Activated CD8-positive, alpha-beta T cell treated with anti-CD3 and anti-CD28 coated beads for 36 hours (primary cell): ENCODE measurements around the gene CYB561D2. TPM values are rescaled to one million over a fixed set of nuclear protein-coding genes. Genes with fewer than 3 reads are reported as not detected.

Experiments
- ATAC-seq: fragments of 200-7000 bp; cut with Tn5 transposase; one replicate; pipeline ENCODE4 v1.10.0; 2021; ENCODE audit warnings: mild to moderate bottlenecking, moderate library complexity
- CTCF ChIA-PET: fragments of 350-600 bp; sonication (Branson Sonifier 250); formaldehyde crosslinking; loops from one replicate; lab custom pipeline; 2021; ENCODE audit warnings: antibody characterized with exemption; lab: Charles Lee
- POLR2A ChIA-PET: fragments of 350-600 bp; sonication (Branson Sonifier 250); formaldehyde crosslinking; loops from one replicate; lab custom pipeline; 2021; ENCODE audit warnings: antibody characterized with exemption; lab: Charles Lee
- DNase-seq: peaks from one replicate; pipeline ENCODE4 v3.0.0-alpha.2; 2020
- H3K27ac Mint-ChIP-seq: one replicate; pipeline ENCODE4 v1.8.0; 2021; ENCODE audit warnings: mild to moderate bottlenecking, mixed read lengths
- H3K27me3 Mint-ChIP-seq: one replicate; pipeline ENCODE4 v1.8.0; 2021; ENCODE audit warnings: mixed read lengths
- H3K36me3 Mint-ChIP-seq: one replicate; pipeline ENCODE4 v1.8.0; 2021; ENCODE audit warnings: low read depth, mixed read lengths
- H3K4me1 Mint-ChIP-seq: one replicate; pipeline ENCODE4 v1.8.0; 2021; ENCODE audit warnings: low read depth, mixed read lengths
- H3K4me3 Mint-ChIP-seq: one replicate; pipeline ENCODE4 v1.8.0; 2021; ENCODE audit warnings: mild to moderate bottlenecking, moderate library complexity, mixed read lengths
- H3K9me3 Mint-ChIP-seq: one replicate; pipeline ENCODE4 v1.8.0; 2021; ENCODE audit warnings: mixed read lengths
- CTCF ChIP-seq: fragments of 200-600 bp; IDR thresholded peaks from one replicate; pipeline ENCODE4 v1.8.0; 2022; ENCODE audit warnings: antibody characterized with exemption, mild to moderate bottlenecking
- intact Hi-C: fragments of 100-400 bp; cut with micrococcal nuclease; formaldehyde crosslinking; loops from one replicate; pipeline ENCODE4 v1.10.0; 2022
- total RNA-seq, 2 experiments: library from RNA; stranded (reverse); gene quantifications; one replicate each; pipeline ENCODE4 v1.2.3, GENCODE V29; 2021

Gene CYB561D2
- total RNA-seq, 2 experiments from 2014 or later: 17.1 to 18.2 TPM

DNA sequence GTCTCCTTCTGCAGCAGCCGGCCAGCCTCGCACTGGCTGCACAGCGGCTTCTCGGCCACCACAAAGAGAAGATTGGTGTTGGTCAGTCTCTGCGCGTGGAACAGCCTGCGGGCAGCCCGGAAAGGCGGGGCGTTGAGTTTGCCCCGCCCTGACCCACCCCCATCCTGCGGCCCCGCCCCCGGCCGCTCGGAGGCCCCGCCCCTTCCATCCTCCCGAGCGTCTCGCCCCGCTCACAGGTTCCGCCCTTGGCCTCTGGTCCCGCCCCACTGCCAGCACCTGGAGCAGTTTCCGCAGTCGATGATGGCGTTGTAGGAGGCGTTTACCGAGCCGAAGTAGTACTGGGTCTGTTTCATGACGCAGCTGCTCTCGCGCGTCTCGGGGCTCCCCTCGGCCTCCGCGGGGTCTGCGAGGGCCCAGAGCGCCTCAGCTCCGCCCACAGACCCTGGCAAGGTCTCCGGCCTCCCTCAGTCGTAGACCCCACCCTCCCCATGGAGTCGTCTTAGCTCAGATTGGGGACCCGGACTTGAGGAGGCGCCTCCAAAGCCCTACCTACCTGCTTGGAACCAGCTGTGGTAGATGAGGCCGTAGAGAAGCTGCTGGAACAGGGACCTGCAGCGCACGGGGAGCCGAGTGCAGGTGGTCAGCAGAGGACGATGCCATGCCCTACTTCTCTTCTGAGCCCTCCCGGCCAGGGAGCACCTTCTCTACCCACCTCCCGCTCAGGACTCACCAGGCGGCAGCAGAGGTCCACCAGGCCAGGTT is 14.6 kb downstream of the CYB561D2 start:
- POLR2A ChIA-PET: interaction anchor here (1.0 to 1.6 kb wide), 5 partner anchors 10 to 204 kb away, joined by 3 to 8 read pairs (median 3); partner anchors contain the start of genes CYB561D2, HEMK1 and NPRL2
- Mint-ChIP-seq H3K4me3 (peak overlapping the region; percentile 74), H3K27me3 (no peaks in the 10 kb centered on the region), H3K9me3 (no peaks in the 10 kb centered on the region), H3K27ac (peak overlapping the region; percentile 78), H3K4me1 (peaks cover 12% of the 10 kb centered on the region), H3K36me3 (no peaks in the 10 kb centered on the region)
- DNase-seq (peak; percentile 97), ATAC-seq (peak; percentile 98)
- CTCF ChIA-PET: interaction anchor here (0.8 to 1.8 kb wide), 7 partner anchors 12 to 185 kb away, joined by 3 to 7 read pairs (median 3); no protein-coding TSS in a partner anchor
- intact Hi-C loops: no loop called here
- no peak for TF ChIP-seq CTCF

DNA sequence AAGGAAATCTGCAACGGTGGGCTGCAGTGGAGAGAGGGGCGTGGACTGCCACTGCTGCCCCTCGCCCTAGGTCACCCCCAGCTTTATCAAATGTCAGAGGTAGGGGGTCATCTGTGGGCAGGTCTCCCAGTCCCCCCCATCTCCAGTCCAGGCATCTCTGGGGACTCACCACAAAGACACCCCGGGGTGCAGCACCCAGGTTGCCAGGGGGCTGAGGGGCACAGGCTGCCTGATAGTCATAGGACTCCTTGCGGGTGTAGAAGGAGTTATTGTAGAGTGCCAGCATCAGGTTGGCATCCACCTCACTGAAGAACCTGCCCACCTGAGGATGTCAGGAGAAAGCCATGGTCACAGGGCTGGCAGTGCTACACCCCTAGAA is 15.2 kb downstream of the CYB561D2 start:
- H3K4me1 Mint-ChIP-seq: peaks cover 12% of the 10 kb centered on the region
- POLR2A ChIA-PET: interaction anchor here (1.3 to 1.6 kb wide), 3 partner anchors 11 to 31 kb away, joined by 3 to 5 read pairs (median 3); no protein-coding TSS in a partner anchor
- ATAC-seq (no peak), DNase-seq (no peak)
- H3K9me3 Mint-ChIP-seq: no peaks in the 10 kb centered on the region
- no peaks in the 10 kb centered on the region for H3K36me3 Mint-ChIP-seq
- intact Hi-C loops: no loop called here
- no peaks in the 10 kb centered on the region for H3K27me3 Mint-ChIP-seq
- CTCF ChIA-PET: interaction anchor here (0.8 to 1.8 kb wide), 6 partner anchors 13 to 176 kb away, joined by 3 to 7 read pairs (median 3); no protein-coding TSS in a partner anchor
- H3K4me3 Mint-ChIP-seq: peak overlapping the region; percentile 74
- H3K27ac Mint-ChIP-seq: peak overlapping the region; percentile 78
- no peak for TF ChIP-seq CTCF

GRCh38 chr3:50369012-50369670 is 18.5 kb downstream of the CYB561D2 start:
- Mint-ChIP-seq H3K4me3 (no peak overlapping the region), H3K27me3 (no peaks in the 10 kb centered on the region), H3K36me3 (no peaks in the 10 kb centered on the region), H3K9me3 (no peaks in the 10 kb centered on the region), H3K4me1 (peaks cover 17% of the 10 kb centered on the region), H3K27ac (no peak overlapping the region)
- ChIA-PET CTCF (interaction anchor here (1.8 kb wide), 1 partner anchor 173 kb away, joined by 7 read pairs; no protein-coding TSS in a partner anchor), POLR2A (interaction anchor here (1.1 kb wide), 1 partner anchor 18 kb away, joined by 3 read pairs; the partner anchor contains the start of genes CYB561D2 and NPRL2)
- TF ChIP-seq CTCF: no peak
- DNase-seq: no peak
- intact Hi-C loops: no loop called here
- no peak for ATAC-seq

DNA sequence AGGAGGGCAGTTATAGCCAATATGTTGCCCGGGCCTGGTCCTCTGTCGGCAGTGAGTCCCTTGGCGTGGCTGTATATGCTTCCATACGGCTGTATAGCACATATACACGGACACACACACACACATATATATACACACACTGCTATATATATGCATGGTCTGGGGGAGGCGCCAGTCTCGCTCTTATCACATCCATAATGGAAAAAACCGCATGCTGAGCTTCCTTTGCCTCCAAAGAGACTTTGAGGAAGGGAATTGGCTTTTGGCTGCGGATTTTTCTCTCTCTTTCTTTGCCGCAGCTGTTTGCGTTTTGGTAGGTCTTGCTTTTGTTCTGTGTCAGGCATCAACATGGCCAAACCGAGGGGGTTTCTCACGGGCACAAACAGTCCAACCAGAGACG is 19.9 kb downstream of the CYB561D2 start:
- peaks cover 16% of the 10 kb centered on the region for H3K4me1 Mint-ChIP-seq
- ChIA-PET POLR2A (interaction anchor here (0.8 kb wide), 1 partner anchor 237 kb away, joined by 4 read pairs; no protein-coding TSS in a partner anchor), CTCF (interaction anchor here (1.8 kb wide), 1 partner anchor 172 kb away, joined by 7 read pairs; no protein-coding TSS in a partner anchor)
- intact Hi-C loops: no loop called here
- H3K27me3 Mint-ChIP-seq: no peaks in the 10 kb centered on the region
- no peak for DNase-seq
- no peak overlapping the region for H3K27ac Mint-ChIP-seq
- no peaks in the 10 kb centered on the region for H3K36me3 Mint-ChIP-seq
- no peak for ATAC-seq
- TF ChIP-seq CTCF: no peak
- H3K4me3 Mint-ChIP-seq: no peak overlapping the region
- H3K9me3 Mint-ChIP-seq: no peaks in the 10 kb centered on the region
